GM18508 (cell line): ENCODE measurements around the gene TMEM234.

Source experiments
- ATAC-seq: cut with Tn5 transposase; IDR thresholded peaks from one replicate; pipeline ENCODE4 v1.9.1; 2021; ENCODE audit warnings: moderate number of reproducible peaks; ENCODE audit not compliant: insufficient read depth, unreplicated experiment

Gene TMEM234

GRCh38 chr1:32180186-32181060, 41.7 kb downstream of the TMEM234 start:
- ATAC-seq = no peak

GRCh38 chr1:32179443-32180185, 42.5 kb downstream of the TMEM234 start, which contains the start of gene TXLNA:
TXLNA (plus strand) TSS chr1:32179675; CDS start chr1:32180346, 671 bp downstream.
- no peak for ATAC-seq

GRCh38 chr1:32179193-32179442, 43.0 kb downstream of the TMEM234 start:
- no peak for ATAC-seq

- no peak for ATAC-seq
These were observed 43.6 kb downstream of the TMEM234 start for GRCh38 chr1:32178380-32179192.

- no peak for ATAC-seq
These were observed 49.4 kb downstream of the TMEM234 start for GRCh38 chr1:32172621-32173245.

GRCh38 chr1:32170991-32171390, 51.2 kb downstream of the TMEM234 start:
- ATAC-seq = no peak
